Measurements from ENCODE around the gene SMAD9.
A peak's percentile ranks its signal among the peaks of the same experiment; 100 is the strongest.

The SMAD9 gene

GRCh38 chr13:36862002-36862685 lies 57.9 kb downstream of the SMAD9 start:
- DNase-seq, result no peak

GRCh38 chr13:36859259-36859658 lies 60.8 kb downstream of the SMAD9 start:
- peak in 1 of 2 experiments; percentile 41 for DNase-seq

- peak; percentile 41 to 70 for DNase-seq
These were observed 61.7 kb downstream of the SMAD9 start for GRCh38 chr13:36858290-36858689.

GRCh38 chr13:36857253-36857652 lies 62.8 kb downstream of the SMAD9 start:
- no peak for DNase-seq

GRCh38 chr13:36850790-36851438 lies 69.1 kb downstream of the SMAD9 start:
- DNase-seq, result peak in 1 of 2 experiments; percentile 14

- no peak for DNase-seq
These were observed 71.6 kb downstream of the SMAD9 start for GRCh38 chr13:36848199-36848982.

- DNase-seq, result no peak
These were observed 72.4 kb downstream of the SMAD9 start for GRCh38 chr13:36847606-36848005.

GRCh38 chr13:36841391-36841790 lies 78.6 kb downstream of the SMAD9 start:
- DNase-seq, result no peak

GRCh38 chr13:36840718-36841250 lies 79.3 kb downstream of the SMAD9 start:
- no peak for DNase-seq

- no peak for DNase-seq
These were observed 80.1 kb downstream of the SMAD9 start for GRCh38 chr13:36839981-36840380.

GRCh38 chr13:36839281-36839680 lies 80.8 kb downstream of the SMAD9 start:
- DNase-seq, result no peak

- DNase-seq, result no peak
These were observed 82.5 kb downstream of the SMAD9 start for GRCh38 chr13:36837354-36838092.

- no peak for DNase-seq
These were observed 85.7 kb downstream of the SMAD9 start for GRCh38 chr13:36834299-36834698.

GRCh38 chr13:36831291-36831690 lies 88.7 kb downstream of the SMAD9 start:
- no peak for DNase-seq

GRCh38 chr13:36829753-36830152 lies 90.3 kb downstream of the SMAD9 start:
- no peak for DNase-seq

GRCh38 chr13:36822785-36823184 lies 97.3 kb downstream of the SMAD9 start:
- DNase-seq, result no peak

- no peak for DNase-seq
These were observed 99.8 kb downstream of the SMAD9 start for GRCh38 chr13:36820222-36820621.

- no peak for DNase-seq
These were observed 100.3 kb downstream of the SMAD9 start for GRCh38 chr13:36819739-36820090.

- DNase-seq, result peak; percentile 93 to 94
These were observed 101.0 kb downstream of the SMAD9 start, which contains the start of gene RFXAP for GRCh38 chr13:36818804-36819738. RFXAP (plus strand) TSS chr13:36819222; CDS start chr13:36819358, 136 bp downstream.

- DNase-seq, result no peak
These were observed 101.8 kb downstream of the SMAD9 start for GRCh38 chr13:36817996-36818803.

- DNase-seq, result no peak
These were observed 105.0 kb downstream of the SMAD9 start for GRCh38 chr13:36815062-36815461.
